A549 treated with CORT108297 at 1 μM for 4 hours (cell line): Measurements from ENCODE around the gene MAP2. TPM values are rescaled to one million over a fixed set of nuclear protein-coding genes. Genes with fewer than 3 reads are reported as not detected.

Experiments used
- total RNA-seq: library from RNA; stranded (reverse); fragments of 200-300 nt; extraction: Qiagen RNA extraction; gene quantifications from 5 replicates; pipeline ENCODE4 v1.2.3, GENCODE V29; 2022

The MAP2 gene, protein sequence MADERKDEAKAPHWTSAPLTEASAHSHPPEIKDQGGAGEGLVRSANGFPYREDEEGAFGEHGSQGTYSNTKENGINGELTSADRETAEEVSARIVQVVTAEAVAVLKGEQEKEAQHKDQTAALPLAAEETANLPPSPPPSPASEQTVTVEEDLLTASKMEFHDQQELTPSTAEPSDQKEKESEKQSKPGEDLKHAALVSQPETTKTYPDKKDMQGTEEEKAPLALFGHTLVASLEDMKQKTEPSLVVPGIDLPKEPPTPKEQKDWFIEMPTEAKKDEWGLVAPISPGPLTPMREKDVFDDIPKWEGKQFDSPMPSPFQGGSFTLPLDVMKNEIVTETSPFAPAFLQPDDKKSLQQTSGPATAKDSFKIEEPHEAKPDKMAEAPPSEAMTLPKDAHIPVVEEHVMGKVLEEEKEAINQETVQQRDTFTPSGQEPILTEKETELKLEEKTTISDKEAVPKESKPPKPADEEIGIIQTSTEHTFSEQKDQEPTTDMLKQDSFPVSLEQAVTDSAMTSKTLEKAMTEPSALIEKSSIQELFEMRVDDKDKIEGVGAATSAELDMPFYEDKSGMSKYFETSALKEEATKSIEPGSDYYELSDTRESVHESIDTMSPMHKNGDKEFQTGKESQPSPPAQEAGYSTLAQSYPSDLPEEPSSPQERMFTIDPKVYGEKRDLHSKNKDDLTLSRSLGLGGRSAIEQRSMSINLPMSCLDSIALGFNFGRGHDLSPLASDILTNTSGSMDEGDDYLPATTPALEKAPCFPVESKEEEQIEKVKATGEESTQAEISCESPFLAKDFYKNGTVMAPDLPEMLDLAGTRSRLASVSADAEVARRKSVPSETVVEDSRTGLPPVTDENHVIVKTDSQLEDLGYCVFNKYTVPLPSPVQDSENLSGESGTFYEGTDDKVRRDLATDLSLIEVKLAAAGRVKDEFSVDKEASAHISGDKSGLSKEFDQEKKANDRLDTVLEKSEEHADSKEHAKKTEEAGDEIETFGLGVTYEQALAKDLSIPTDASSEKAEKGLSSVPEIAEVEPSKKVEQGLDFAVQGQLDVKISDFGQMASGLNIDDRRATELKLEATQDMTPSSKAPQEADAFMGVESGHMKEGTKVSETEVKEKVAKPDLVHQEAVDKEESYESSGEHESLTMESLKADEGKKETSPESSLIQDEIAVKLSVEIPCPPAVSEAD (N-terminal part only)
- 0.36 to 0.82 TPM (median 0.47 TPM) in 5 replicates for total RNA-seq

DNA sequence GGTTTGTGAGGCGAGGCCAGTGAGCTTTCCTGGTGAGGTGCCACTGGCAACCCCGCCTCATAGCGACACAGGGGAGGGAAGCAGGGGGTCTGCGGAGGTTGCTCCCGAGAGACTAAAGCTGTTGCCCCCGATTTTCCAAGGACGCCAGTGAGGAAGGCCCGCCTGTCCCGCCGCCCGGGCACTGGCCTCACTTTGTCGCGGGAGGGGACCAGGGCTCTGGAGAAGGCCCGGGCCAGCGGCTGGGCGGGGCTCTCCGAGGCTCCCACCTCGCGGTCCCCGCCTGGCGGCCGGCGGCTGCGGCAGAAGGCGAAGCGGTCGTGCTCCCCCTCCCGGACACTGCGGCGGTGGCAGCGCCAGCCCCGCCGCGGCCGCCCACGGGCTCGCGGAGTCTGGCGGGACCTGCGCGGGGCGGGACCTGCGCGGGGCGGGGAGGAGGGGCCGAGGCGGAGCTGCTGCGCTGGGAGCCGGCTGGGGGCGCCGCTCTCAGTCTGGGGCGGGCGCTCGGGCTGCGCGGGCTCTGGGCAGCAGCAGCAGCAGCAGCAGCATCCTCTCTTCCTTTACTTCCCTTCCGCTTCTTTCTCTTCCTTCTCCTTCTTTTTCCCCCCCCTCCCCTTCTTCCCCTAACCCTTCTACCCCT, at the start of gene MAP2:
MAP2 (plus strand) TSS at position 486 of the 637 bp plus-strand sequence. CDS start 229,124 bp downstream, outside the sequence.

GRCh38 chr2:209771474-209772289, 347.8 kb downstream of the MAP2 start, which contains the start of gene UNC80:
Gene UNC80 (plus strand): TSS chr2:209771832. CDS start chr2:209772073, 241 bp downstream.

